IPS-15b (cell line): ENCODE measurements around the gene NCOR2.

Source experiments
- H3K27me3 ChIP-seq: one replicate; pipeline ENCODE4 v1.6.1; 2013; ENCODE audit warnings: low read length; ENCODE audit not compliant: control insufficient read depth, insufficient read depth
- H3K36me3 ChIP-seq: one replicate; pipeline ENCODE4 v1.6.1; 2013; ENCODE audit warnings: low read length; ENCODE audit not compliant: control insufficient read depth, insufficient read depth
- H3K4me1 ChIP-seq: one replicate; pipeline ENCODE4 v1.6.1; 2013; ENCODE audit warnings: mild to moderate bottlenecking, low read length; ENCODE audit not compliant: control insufficient read depth, insufficient read depth
- H3K4me3 ChIP-seq: one replicate; pipeline ENCODE4 v1.5.1; 2013; ENCODE audit warnings: low read depth, low read length
- H3K9ac ChIP-seq: one replicate; pipeline ENCODE4 v1.6.1; 2013; ENCODE audit warnings: low read depth, mild to moderate bottlenecking, low read length
- H3K9me3 ChIP-seq: one replicate; pipeline ENCODE4 v1.6.1; 2013; ENCODE audit warnings: mild to moderate bottlenecking, low read length; ENCODE audit not compliant: control insufficient read depth, insufficient read depth

The NCOR2 gene

GRCh38 chr12:124531906-124532305, 35.5 kb downstream of the NCOR2 start:
- Histone ChIP-seq H3K27me3 (no peaks in the 10 kb centered on the region), H3K36me3 (peaks cover 7% of the 10 kb centered on the region), H3K4me1 (no peaks in the 10 kb centered on the region), H3K9ac (no peak overlapping the region), H3K9me3 (no peaks in the 10 kb centered on the region), H3K4me3 (no peak overlapping the region)

GRCh38 chr12:124531281-124531745, 36.1 kb downstream of the NCOR2 start:
- H3K27me3 ChIP-seq = no peaks in the 10 kb centered on the region
- H3K36me3 ChIP-seq = peaks cover 7% of the 10 kb centered on the region
- no peaks in the 10 kb centered on the region for H3K9me3 ChIP-seq
- no peak overlapping the region for H3K9ac ChIP-seq
- H3K4me1 ChIP-seq = no peaks in the 10 kb centered on the region
- H3K4me3 ChIP-seq = no peak overlapping the region

- H3K36me3 ChIP-seq = peaks cover 12% of the 10 kb centered on the region
- H3K9me3 ChIP-seq = no peaks in the 10 kb centered on the region
- no peak overlapping the region for H3K4me3 ChIP-seq
- H3K9ac ChIP-seq = no peak overlapping the region
- H3K27me3 ChIP-seq = no peaks in the 10 kb centered on the region
- H3K4me1 ChIP-seq = no peaks in the 10 kb centered on the region
These were observed 36.7 kb downstream of the NCOR2 start for GRCh38 chr12:124530637-124531263.

- Histone ChIP-seq H3K27me3 (no peaks in the 10 kb centered on the region), H3K4me1 (no peaks in the 10 kb centered on the region), H3K36me3 (peaks cover 10% of the 10 kb centered on the region)
These were observed 37.7 kb downstream of the NCOR2 start for GRCh38 chr12:124529565-124530276.

GRCh38 chr12:124527861-124528561, 39.4 kb downstream of the NCOR2 start:
- Histone ChIP-seq H3K27me3 (no peaks in the 10 kb centered on the region), H3K36me3 (peaks cover 7% of the 10 kb centered on the region), H3K4me3 (no peak overlapping the region), H3K4me1 (no peaks in the 10 kb centered on the region), H3K9me3 (no peaks in the 10 kb centered on the region), H3K9ac (no peak overlapping the region)

More at GRCh38 chr12:124529565-124530276, 37.7 kb downstream of the NCOR2 start:
- Histone ChIP-seq H3K4me3 (no peak overlapping the region), H3K9ac (no peak overlapping the region), H3K9me3 (no peaks in the 10 kb centered on the region)

GRCh38 chr12:124525927-124526692, 41.3 kb downstream of the NCOR2 start:
- Histone ChIP-seq H3K4me3 (no peak overlapping the region), H3K27me3 (no peaks in the 10 kb centered on the region), H3K9me3 (no peaks in the 10 kb centered on the region), H3K4me1 (no peaks in the 10 kb centered on the region), H3K36me3 (peaks cover 7% of the 10 kb centered on the region), H3K9ac (no peak overlapping the region)

- Histone ChIP-seq H3K4me3 (no peak overlapping the region), H3K4me1 (no peaks in the 10 kb centered on the region), H3K27me3 (no peaks in the 10 kb centered on the region), H3K9ac (no peak overlapping the region), H3K9me3 (no peaks in the 10 kb centered on the region), H3K36me3 (peaks cover 13% of the 10 kb centered on the region)
These were observed 42.0 kb downstream of the NCOR2 start for GRCh38 chr12:124525455-124525854.

- Histone ChIP-seq H3K9ac (no peak overlapping the region), H3K4me3 (no peak overlapping the region), H3K9me3 (no peaks in the 10 kb centered on the region), H3K27me3 (no peaks in the 10 kb centered on the region), H3K36me3 (peaks cover 16% of the 10 kb centered on the region), H3K4me1 (no peaks in the 10 kb centered on the region)
These were observed 43.0 kb downstream of the NCOR2 start for GRCh38 chr12:124524231-124524925.

- Histone ChIP-seq H3K9ac (no peak overlapping the region), H3K4me1 (no peaks in the 10 kb centered on the region), H3K27me3 (no peaks in the 10 kb centered on the region), H3K9me3 (no peaks in the 10 kb centered on the region), H3K4me3 (no peak overlapping the region), H3K36me3 (peaks cover 16% of the 10 kb centered on the region)
These were observed 44.3 kb downstream of the NCOR2 start for GRCh38 chr12:124523071-124523470.

GRCh38 chr12:124520907-124521306, 46.5 kb downstream of the NCOR2 start:
- H3K27me3 ChIP-seq = no peaks in the 10 kb centered on the region
- H3K4me3 ChIP-seq = no peak overlapping the region
- H3K36me3 ChIP-seq = peaks cover 15% of the 10 kb centered on the region
- H3K9ac ChIP-seq = no peak overlapping the region
- H3K9me3 ChIP-seq = no peaks in the 10 kb centered on the region
- peaks cover 3% of the 10 kb centered on the region for H3K4me1 ChIP-seq

GRCh38 chr12:124520265-124520701, 47.1 kb downstream of the NCOR2 start:
- no peaks in the 10 kb centered on the region for H3K27me3 ChIP-seq
- H3K9ac ChIP-seq = no peak overlapping the region
- peaks cover 3% of the 10 kb centered on the region for H3K4me1 ChIP-seq
- H3K4me3 ChIP-seq = no peak overlapping the region
- H3K9me3 ChIP-seq = no peaks in the 10 kb centered on the region
- H3K36me3 ChIP-seq = peaks cover 17% of the 10 kb centered on the region
